PFSK-1 (cell line): ENCODE results near the gene ZHX3.

Experiments
- FOXP2 ChIP-seq: optimal IDR thresholded peaks from 2 replicates; pipeline ENCODE3; 2011; ENCODE audit warnings: borderline replicate concordance, control low read depth, inconsistent platforms; ENCODE audit not compliant: insufficient read depth; ENCODE audit errors: extremely low read length, extremely low read depth
- POLR2AphosphoS5 ChIP-seq: IDR thresholded peaks from 2 replicates; pipeline ENCODE4 v1.6.1; 2012; ENCODE audit warnings: low read depth, mild to moderate bottlenecking, control low read depth, low read length, moderate library complexity
- REST ChIP-seq, 2 experiments: IDR thresholded peaks; 2 replicates each; pipeline versions ENCODE4 v1.6.1 to v1.8.0; 2011 to 2012; ENCODE audit warnings: low read depth in 2 of 2, low read length in 2 of 2, control low read depth in 1 of 2, inconsistent platforms in 1 of 2, mild to moderate bottlenecking in 1 of 2, moderate library complexity in 1 of 2; ENCODE audit not compliant: insufficient read depth in 1 of 2
- SIN3A ChIP-seq: IDR thresholded peaks from 2 replicates; pipeline ENCODE4 v1.6.1; 2012; ENCODE audit warnings: mild to moderate bottlenecking, low read length, moderate library complexity, borderline replicate concordance; ENCODE audit not compliant: insufficient read depth
- TAF1 ChIP-seq: IDR thresholded peaks from 2 replicates; pipeline ENCODE4 v1.6.1; 2012; ENCODE audit warnings: low read length, control low read depth, borderline replicate concordance; ENCODE audit not compliant: insufficient read depth

Gene ZHX3

GRCh38 chr20:41167118-41167470 lies 150.4 kb downstream of the ZHX3 start:
- TF ChIP-seq SIN3A (no peak), POLR2AphosphoS5 (no peak; the same call in 1 of the 2 replicates), TAF1 (no peak), REST (IDR thresholded peaks at IDR 0.05; ENCODE audit: insufficient read depth in 1 of 2, low read depth in 2 of 2, low read length in 2 of 2) (no peak), FOXP2 (no peak)

DNA sequence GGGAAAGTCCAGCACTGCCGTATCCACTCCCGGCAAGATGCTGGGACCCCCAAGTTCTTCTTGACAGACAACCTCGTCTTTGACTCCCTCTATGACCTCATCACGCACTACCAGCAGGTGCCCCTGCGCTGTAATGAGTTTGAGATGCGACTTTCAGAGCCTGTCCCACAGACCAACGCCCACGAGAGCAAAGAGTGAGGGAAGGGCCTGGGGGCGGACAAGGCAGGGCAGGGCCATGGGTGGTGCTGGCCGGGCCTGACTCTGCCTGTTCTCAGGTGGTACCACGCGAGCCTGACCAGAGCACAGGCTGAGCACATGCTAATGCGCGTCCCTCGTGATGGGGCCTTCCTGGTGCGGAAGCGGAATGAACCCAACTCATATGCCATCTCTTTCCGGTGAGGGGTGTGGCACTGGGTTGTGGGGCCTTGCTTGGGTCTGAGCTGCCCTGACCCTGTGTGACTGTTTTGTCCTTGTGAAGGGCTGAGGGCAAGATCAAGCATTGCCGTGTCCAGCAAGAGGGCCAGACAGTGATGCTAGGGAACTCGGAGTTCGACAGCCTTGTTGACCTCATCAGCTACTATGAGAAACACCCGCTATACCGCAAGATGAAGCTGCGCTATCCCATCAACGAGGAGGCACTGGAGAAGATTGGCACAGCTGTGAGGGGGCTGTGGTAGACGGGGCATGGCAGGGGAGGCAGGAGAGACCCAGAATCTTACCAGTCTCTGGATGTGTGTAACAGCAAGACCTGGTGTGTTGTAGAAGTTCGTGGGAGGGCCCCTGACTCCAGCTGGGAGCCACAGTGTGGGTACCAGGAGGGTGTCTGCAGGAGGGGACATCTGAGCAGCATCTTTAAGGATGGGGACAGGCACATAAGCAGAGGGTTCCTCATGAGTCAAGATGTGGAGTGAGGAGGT lies 151.1 kb downstream of the ZHX3 start:
- TF ChIP-seq SIN3A (no peak), TAF1 (no peak), REST (IDR thresholded peaks at IDR 0.05; ENCODE audit: insufficient read depth in 1 of 2, low read depth in 2 of 2, low read length in 2 of 2) (no peak), POLR2AphosphoS5 (no peak), FOXP2 (no peak)

DNA sequence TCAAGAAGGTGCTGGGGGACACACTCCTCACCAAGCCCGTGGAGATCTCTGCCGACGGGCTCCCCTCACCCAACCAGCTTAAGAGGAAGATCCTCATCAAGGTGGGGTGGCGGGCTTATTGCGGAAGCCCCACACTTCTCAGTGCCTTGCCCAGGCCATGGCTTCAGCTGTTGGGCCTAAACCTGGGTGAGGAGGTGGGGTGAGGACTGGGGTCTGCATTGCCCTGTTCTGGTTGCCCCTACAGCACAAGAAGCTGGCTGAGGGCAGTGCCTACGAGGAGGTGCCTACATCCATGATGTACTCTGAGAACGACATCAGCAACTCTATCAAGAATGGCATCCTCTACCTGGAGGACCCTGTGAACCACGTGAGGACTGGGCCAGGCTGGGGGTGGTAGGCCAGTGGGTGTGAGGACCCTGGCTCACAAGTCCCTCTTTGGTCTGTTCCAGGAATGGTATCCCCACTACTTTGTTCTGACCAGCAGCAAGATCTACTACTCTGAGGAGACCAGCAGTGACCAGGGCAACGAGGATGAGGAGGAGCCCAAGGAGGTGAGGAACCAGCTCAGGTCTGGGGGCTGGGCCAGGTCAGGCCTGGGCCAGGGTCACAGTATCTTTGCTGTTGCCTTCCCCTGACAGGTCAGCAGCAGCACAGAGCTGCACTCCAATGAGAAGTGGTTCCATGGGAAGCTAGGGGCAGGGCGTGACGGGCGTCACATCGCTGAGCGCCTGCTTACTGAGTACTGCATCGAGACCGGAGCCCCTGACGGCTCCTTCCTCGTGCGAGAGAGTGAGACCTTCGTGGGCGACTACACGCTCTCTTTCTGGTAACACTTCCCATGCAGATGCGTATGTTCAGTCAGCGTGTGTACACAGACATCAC lies 152.3 kb downstream of the ZHX3 start:
- TF ChIP-seq TAF1 (no peak), POLR2AphosphoS5 (no peak), FOXP2 (no peak), REST (IDR thresholded peaks at IDR 0.05; ENCODE audit: insufficient read depth in 1 of 2, low read depth in 2 of 2, low read length in 2 of 2) (no peak), SIN3A (no peak)

DNA sequence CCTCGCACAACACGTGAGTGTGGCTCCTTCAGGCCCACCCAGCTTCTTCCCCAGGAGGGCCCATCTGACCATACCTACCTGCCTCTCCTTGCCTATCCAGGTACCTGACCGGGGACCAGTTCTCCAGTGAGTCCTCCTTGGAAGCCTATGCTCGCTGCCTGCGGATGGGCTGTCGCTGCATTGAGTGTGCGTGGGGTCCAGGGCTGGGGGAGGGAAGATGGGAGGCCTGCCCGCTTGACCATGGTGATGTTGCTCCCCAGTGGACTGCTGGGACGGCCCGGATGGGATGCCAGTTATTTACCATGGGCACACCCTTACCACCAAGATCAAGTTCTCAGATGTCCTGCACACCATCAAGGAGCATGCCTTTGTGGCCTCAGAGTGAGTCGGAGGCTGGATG lies 153.7 kb downstream of the ZHX3 start:
- no peak for TF ChIP-seq TAF1
- TF ChIP-seq FOXP2 = no peak
- TF ChIP-seq POLR2AphosphoS5 = no peak
- no peak for TF ChIP-seq SIN3A
- TF ChIP-seq REST (IDR thresholded peaks at IDR 0.05; ENCODE audit: insufficient read depth in 1 of 2, low read depth in 2 of 2, low read length in 2 of 2) = no peak
